HUES6 (cell line): Measurements from ENCODE around the gene SEPHS2.

Source experiments
- H3K27ac ChIP-seq: 2 replicates; pipeline ENCODE4 v1.7.0; 2013; ENCODE audit warnings: low read depth, mild to moderate bottlenecking, low read length, inconsistent platforms
- H3K27me3 ChIP-seq: 2 replicates; pipeline ENCODE4 v1.6.1; 2013; ENCODE audit warnings: low read length; ENCODE audit not compliant: control insufficient read depth, insufficient read depth
- H3K36me3 ChIP-seq: 2 replicates; pipeline ENCODE4 v1.6.1; 2013; ENCODE audit warnings: low read length; ENCODE audit not compliant: control insufficient read depth, insufficient read depth
- H3K4me1 ChIP-seq: 2 replicates; pipeline ENCODE4 v1.6.1; 2013; ENCODE audit warnings: low read length; ENCODE audit not compliant: control insufficient read depth, insufficient read depth
- H3K4me3 ChIP-seq: 2 replicates; pipeline ENCODE4 v1.5.1; 2013; ENCODE audit warnings: low read depth, low read length
- H3K9ac ChIP-seq: one replicate; pipeline ENCODE4 v1.6.1; 2013; ENCODE audit warnings: mild to moderate bottlenecking, low read length
- H3K9me3 ChIP-seq: 2 replicates; pipeline ENCODE4 v1.6.1; 2013; ENCODE audit warnings: low read depth, low read length; ENCODE audit not compliant: control insufficient read depth, insufficient read depth

Gene SEPHS2

GRCh38 chr16:30445408-30446202, at the start of gene SEPHS2:
Gene SEPHS2, minus strand, starts transcription at chr16:30445874. Its CDS starts 147 bp downstream, at chr16:30445727.
- Histone ChIP-seq H3K27me3 (no peaks in the 10 kb centered on the region), H3K27ac (peak within 1 kb of the TSS; percentile 86), H3K9ac (peak within 1 kb of the TSS; percentile 83), H3K4me1 (peaks cover 14% of the 10 kb centered on the region), H3K4me3 (peak within 1 kb of the TSS; percentile 68), H3K36me3 (peaks cover 14% of the 10 kb centered on the region), H3K9me3 (peaks cover 7% of the 10 kb centered on the region; the same call in 1 of the 2 replicates)

- Histone ChIP-seq H3K27me3 (peaks cover 5% of the 10 kb centered on the region), H3K4me1 (no peaks in the 10 kb centered on the region), H3K9ac (no peak overlapping the region), H3K36me3 (no peaks in the 10 kb centered on the region), H3K4me3 (no peak overlapping the region), H3K27ac (no peak overlapping the region), H3K9me3 (no peaks in the 10 kb centered on the region)
Measured at GRCh38 chr16:30494709-30495108, 49.0 kb upstream of the SEPHS2 start.

- Histone ChIP-seq H3K9me3 (no peaks in the 10 kb centered on the region), H3K27ac (no peak overlapping the region), H3K4me3 (no peak overlapping the region), H3K36me3 (no peaks in the 10 kb centered on the region), H3K27me3 (peaks cover 5% of the 10 kb centered on the region), H3K4me1 (peaks cover 4% of the 10 kb centered on the region; the same call in 1 of the 2 replicates), H3K9ac (no peak overlapping the region)
Measured at GRCh38 chr16:30493941-30494488, 48.3 kb upstream of the SEPHS2 start.

GRCh38 chr16:30491744-30492308, 46.2 kb upstream of the SEPHS2 start:
- Histone ChIP-seq H3K36me3 (no peaks in the 10 kb centered on the region), H3K27me3 (peaks cover 5% of the 10 kb centered on the region), H3K9me3 (no peaks in the 10 kb centered on the region), H3K4me3 (no peak overlapping the region), H3K4me1 (peaks cover 8% of the 10 kb centered on the region), H3K9ac (no peak overlapping the region), H3K27ac (no peak overlapping the region)

GRCh38 chr16:30491229-30491628, 45.6 kb upstream of the SEPHS2 start:
- Histone ChIP-seq H3K27ac (no peak overlapping the region), H3K27me3 (peaks cover 5% of the 10 kb centered on the region), H3K9ac (no peak overlapping the region), H3K36me3 (no peaks in the 10 kb centered on the region), H3K9me3 (no peaks in the 10 kb centered on the region), H3K4me3 (no peak overlapping the region), H3K4me1 (peaks cover 8% of the 10 kb centered on the region)

- H3K9me3 ChIP-seq = no peaks in the 10 kb centered on the region
- H3K4me1 ChIP-seq = peaks cover 8% of the 10 kb centered on the region
Measured at GRCh38 chr16:30490210-30490609, 44.5 kb upstream of the SEPHS2 start.

GRCh38 chr16:30488764-30489605, 43.3 kb upstream of the SEPHS2 start:
- Histone ChIP-seq H3K27me3 (no peaks in the 10 kb centered on the region), H3K9me3 (no peaks in the 10 kb centered on the region), H3K9ac (no peak overlapping the region), H3K36me3 (no peaks in the 10 kb centered on the region), H3K27ac (no peak overlapping the region), H3K4me1 (peaks cover 8% of the 10 kb centered on the region), H3K4me3 (no peak overlapping the region)

More at GRCh38 chr16:30490210-30490609, 44.5 kb upstream of the SEPHS2 start:
- H3K27ac ChIP-seq = no peak overlapping the region
- no peak overlapping the region for H3K9ac ChIP-seq
- peaks cover 5% of the 10 kb centered on the region for H3K27me3 ChIP-seq
- H3K4me3 ChIP-seq = no peak overlapping the region
- H3K36me3 ChIP-seq = no peaks in the 10 kb centered on the region

GRCh38 chr16:30485818-30486436, 40.3 kb upstream of the SEPHS2 start:
- H3K4me3 ChIP-seq = no peak overlapping the region
- peaks cover 8% of the 10 kb centered on the region for H3K4me1 ChIP-seq
- no peaks in the 10 kb centered on the region for H3K9me3 ChIP-seq
- no peaks in the 10 kb centered on the region for H3K36me3 ChIP-seq
- no peak overlapping the region for H3K9ac ChIP-seq
- H3K27ac ChIP-seq = no peak overlapping the region
- no peaks in the 10 kb centered on the region for H3K27me3 ChIP-seq

GRCh38 chr16:30484887-30485286, 39.2 kb upstream of the SEPHS2 start:
- no peaks in the 10 kb centered on the region for H3K9me3 ChIP-seq
- no peaks in the 10 kb centered on the region for H3K27me3 ChIP-seq
- peaks cover 8% of the 10 kb centered on the region for H3K4me1 ChIP-seq
- no peak overlapping the region for H3K27ac ChIP-seq
- H3K36me3 ChIP-seq = no peaks in the 10 kb centered on the region
- H3K9ac ChIP-seq = no peak overlapping the region
- no peak overlapping the region for H3K4me3 ChIP-seq

- Histone ChIP-seq H3K36me3 (no peaks in the 10 kb centered on the region), H3K27me3 (no peaks in the 10 kb centered on the region), H3K27ac (no peak overlapping the region)
Measured at GRCh38 chr16:30482366-30482765, 36.7 kb upstream of the SEPHS2 start.

More at GRCh38 chr16:30482366-30482765, 36.7 kb upstream of the SEPHS2 start:
- H3K4me3 ChIP-seq = no peak overlapping the region
- no peak overlapping the region for H3K9ac ChIP-seq
- no peaks in the 10 kb centered on the region for H3K9me3 ChIP-seq
- no peaks in the 10 kb centered on the region for H3K4me1 ChIP-seq
